Hindlimb muscle (tissue), 1 donor: ENCODE results near the gene GPS1. TPM values are rescaled to one million over a fixed set of nuclear protein-coding genes. Genes with fewer than 3 reads are reported as not detected.
A peak's percentile ranks its signal among the peaks of the same experiment; 100 is the strongest.

Experiments
- DNase-seq: peaks from one replicate; pipeline ENCODE4 v3.0.0-alpha.2; 2013
- polyA plus RNA-seq: library from polyadenylated mRNA; unstranded; fragments of 120-200 nt; gene quantifications from one replicate; pipeline ENCODE4 v1.2.1, GENCODE V29; 2013; ENCODE audit not compliant: insufficient read length

The GPS1 gene
- polyA plus RNA-seq, 1 donor: 84.4 TPM

DNA sequence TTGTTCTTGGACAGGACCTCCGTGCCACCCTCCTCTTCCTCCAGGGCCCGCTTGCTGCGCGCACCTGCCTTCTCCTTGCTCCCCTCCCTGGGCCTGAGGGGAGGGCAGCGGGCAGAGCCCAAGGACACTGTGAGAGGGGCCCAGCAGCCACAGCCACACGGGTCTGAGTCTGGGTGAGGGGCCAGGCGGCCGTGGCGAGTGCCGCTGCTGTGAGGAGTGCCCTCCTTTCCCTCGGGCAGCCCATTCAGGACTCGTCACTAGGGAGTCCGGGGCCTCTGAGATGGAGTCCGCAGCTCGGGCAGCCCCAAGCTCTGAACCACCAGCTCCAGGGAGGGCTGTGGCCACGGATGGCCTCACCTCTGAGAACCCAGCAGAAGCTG, 8.3 kb downstream of the GPS1 start:
- DNase-seq: no peak

DNA sequence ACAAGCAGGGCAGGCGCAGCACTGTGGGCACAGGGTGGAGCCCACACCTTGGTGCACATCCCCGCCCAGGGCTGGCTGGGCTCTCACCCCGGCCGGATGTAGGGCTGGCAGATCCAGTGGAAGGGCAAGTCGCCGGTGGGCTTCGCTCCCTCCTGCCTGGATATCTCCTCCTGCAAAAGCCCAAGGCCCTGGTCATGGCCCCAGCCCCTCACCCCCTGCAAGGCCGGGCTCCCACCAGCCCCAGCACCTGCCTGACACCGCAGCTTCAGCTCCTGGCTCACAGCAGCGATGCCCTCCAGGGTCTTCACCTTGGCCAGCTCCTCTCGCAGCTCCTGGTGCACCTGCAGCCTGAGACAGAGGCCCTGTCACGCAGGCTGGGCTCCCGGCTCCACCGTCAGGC, 8.9 kb downstream of the GPS1 start:
- no peak for DNase-seq

- no peak for DNase-seq
These were observed 9.6 kb downstream of the GPS1 start for GRCh38 chr17:82061047-82061925.

DNA sequence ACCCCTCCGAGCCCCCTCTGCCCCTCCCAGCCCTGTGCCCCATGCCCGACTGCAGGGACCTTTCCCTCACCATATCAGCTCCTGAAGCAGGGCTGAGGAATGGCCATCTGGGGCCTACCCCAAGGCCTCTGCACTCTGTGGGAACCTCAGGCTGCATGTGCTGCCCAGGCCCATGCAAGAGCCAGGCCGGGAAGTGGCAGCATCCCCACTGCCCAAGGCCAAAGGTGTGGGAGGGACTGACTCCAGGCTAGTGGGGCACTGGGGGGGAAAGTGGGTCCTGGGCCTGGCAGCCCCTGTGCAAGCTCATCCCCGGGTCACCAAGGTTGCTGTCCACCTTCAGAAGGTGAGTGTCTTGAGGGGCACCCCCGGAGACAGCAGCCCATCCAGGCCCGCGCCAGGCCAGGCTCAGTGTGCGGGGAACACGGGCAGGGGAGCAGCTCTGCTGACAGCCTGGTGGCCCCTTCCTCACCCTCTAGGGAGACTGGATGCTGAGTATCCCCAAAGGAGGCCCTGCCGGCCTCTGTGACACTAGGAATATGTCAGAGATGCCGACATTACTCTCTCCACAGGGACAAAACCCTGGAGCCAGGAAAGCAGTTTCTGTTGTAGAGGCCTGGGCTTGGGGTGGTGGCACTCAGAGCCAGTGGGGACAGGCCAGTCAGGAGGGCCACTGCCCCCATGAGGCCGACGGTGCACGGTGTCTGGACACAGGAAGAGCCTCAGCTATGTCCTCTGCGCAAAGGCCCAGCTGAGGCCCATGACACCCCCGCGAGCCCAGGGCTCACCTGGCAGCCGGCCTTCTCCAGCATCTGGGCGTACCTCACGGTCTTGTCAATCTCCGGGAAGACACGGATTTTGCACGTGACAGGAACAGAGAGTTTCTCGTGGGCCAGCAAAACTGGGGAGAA, 10.6 kb downstream of the GPS1 start:
- DNase-seq: no peak

DNA sequence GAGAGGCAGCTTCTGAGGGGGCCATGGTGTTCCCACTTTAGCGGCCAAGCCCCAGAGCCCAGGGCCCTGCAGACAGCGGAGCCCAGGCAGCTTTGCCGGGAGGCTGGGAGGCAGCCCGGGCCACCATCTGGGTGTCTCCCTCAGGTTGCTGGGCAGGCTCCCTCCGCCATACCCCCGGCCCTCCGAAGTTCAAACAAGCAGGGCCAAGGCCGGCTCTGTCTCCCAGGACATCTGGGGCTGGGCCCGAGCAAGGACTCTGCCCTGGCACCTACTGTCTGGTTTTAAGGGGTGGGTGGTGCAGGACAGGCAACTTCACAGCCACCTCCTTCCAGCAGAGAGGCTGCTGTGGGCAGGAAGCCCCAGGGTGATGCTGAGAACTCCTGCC, 11.3 kb downstream of the GPS1 start:
- no peak for DNase-seq

DNA sequence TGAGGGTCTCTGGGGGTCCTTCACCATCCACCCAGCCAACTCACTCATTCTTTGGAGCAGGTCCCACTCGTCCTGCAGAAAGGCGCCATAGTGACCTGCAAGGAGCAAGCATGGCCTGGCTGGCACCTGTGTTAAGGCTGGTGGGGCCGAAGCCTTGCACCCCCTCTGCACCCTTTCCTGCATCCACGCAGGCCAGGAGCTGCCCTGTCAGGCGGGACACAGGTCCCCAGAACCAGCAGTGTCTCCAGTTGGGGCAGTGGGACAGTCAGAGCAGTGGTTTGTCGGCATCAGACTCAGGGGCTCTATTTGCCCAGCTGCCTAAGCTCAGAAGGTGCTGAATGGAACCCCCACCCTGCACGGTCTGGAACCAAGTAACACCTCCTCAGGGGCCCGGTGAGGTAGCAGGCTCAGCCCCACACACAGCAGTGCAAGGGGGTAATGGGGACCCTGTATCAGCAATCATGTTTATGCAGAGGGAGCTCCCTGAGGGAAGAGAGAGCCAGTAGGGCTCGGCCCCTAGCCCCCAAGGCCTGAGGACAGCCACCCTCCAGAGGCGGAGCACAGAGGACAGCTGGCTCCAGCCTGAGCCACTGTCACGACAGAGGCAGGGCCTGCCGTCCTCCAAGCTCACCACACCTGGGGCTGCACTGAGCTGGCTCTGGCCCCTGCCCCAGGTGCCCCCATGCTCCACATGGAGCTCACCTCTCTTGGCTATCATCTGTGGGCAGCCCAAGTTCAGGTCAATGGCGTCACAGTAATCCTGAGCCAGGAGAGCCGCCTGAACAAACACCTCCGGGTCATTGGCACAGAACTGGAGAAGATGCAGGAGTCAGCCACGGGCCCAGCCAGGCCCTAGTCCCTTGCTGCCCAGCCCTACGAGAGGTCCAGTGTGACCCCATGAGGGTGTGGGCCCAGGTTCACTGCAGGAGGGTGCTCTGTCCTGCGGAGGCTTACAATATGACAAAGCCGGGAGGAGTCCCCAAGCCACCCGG, 12.0 kb downstream of the GPS1 start:
- no peak for DNase-seq

- no peak for DNase-seq
These were observed 12.9 kb downstream of the GPS1 start for GRCh38 chr17:82064433-82065192.

- DNase-seq: no peak
These were observed 13.5 kb downstream of the GPS1 start for GRCh38 chr17:82065193-82065637.

- peak; percentile 73 for DNase-seq
These were observed 14.1 kb downstream of the GPS1 start, which contains the start of gene DUS1L for GRCh38 chr17:82065638-82066303. Gene DUS1L (minus strand): TSS chr17:82065804. CDS start chr17:82065059, 745 bp downstream.

DNA sequence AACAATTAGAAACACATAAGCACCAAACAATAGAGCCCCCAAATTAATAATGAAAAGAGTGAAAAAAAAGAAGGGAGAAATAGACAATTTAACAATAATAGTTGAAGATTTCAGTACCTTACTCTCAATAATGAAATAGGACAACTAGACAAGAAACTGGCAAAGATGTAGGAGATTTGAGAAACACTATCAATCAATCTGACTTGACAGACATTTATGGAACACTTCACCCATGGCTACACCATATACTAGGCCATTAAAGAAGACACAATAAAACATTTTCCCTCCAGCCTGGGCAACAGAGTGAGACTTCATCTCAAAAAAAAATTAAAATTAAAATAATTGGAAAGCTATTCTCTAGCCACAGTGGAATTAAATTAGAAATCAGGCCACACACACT, 18.9 kb downstream of the GPS1 start:
- DNase-seq: no peak

DNA sequence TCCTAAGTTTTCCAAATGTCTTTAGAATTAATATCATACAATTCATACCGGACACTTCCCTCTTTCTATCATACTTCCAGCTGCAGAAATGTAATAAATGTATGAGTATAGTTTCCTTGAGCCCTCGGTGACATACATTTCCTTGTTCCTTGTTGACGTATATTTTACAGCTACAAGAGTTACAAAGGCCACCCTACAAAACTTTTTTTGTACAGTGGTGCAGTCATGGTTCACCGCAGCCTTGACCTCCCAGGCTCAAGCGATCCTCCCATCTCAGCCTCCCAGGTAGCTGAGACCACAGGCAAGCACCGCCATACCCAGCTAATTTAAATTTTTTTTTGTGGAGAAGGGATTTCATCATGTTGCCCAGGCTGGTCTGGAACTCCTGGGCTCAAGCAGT, 21.1 kb downstream of the GPS1 start:
- DNase-seq: no peak

DNA sequence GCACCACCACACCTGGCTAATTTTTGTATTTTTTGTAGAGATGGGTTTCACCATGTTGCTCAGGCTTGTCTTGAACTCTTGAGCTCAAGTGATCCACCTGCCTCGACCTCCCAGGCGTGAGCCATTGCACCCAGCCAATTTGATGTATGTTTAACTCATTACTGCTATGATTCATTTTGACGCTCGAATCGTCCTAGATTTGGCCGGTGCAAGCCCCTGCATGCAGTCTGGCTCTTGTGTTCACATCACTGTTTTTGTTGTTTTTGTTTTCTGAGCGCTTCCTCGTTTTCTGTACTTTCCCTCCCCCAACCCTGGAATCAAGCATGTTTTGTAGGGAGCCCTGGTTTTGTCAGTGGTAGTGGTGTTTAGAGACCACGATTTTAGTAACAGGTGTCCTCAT, 21.7 kb downstream of the GPS1 start:
- DNase-seq: no peak

- DNase-seq: no peak
These were observed 24.5 kb downstream of the GPS1 start for GRCh38 chr17:82076018-82076784.

DNA sequence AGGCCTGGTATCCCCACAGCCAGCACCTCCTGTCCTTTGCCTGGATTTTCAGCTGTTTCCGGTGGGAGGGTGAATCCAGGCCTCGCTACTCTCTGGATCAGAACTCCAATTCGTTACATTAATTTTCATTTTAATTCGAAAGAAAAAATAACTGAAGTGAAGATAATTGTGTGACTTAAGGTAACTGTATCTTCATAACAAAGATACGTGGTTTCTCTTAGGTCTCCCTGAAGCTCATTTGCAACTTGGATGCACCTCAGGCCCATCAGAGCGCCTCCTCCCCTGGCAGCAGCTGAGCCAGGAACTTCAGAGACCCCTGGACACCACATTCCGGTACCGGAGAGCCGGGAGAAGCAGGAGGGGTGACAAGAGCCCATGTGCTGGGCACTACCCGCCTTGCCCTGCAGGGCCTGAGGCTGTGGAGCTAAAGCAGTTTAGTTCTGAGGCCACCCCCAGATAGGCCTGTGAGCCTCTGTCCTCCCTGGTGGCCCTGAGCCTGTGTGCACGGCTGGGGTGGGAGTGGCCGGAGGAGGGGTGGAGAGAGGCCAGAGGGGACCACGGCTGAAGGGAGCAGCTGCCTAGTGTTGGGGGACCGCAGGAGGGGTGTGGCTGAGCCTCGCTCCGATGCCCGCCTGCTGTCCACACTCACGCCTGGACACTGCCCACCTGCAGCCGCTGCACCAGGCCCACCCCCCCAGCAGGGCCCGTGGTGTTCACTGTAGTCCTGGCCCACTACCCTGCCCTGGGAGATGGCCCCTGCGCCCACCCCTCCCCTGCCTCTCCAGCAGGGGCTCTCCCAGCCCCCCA, 25.3 kb downstream of the GPS1 start:
- DNase-seq: no peak

GRCh38 chr17:82077617-82078358, 26.1 kb downstream of the GPS1 start:
- DNase-seq: peak; percentile 62

GRCh38 chr17:82078433-82078832, 26.7 kb downstream of the GPS1 start:
- no peak for DNase-seq

DNA sequence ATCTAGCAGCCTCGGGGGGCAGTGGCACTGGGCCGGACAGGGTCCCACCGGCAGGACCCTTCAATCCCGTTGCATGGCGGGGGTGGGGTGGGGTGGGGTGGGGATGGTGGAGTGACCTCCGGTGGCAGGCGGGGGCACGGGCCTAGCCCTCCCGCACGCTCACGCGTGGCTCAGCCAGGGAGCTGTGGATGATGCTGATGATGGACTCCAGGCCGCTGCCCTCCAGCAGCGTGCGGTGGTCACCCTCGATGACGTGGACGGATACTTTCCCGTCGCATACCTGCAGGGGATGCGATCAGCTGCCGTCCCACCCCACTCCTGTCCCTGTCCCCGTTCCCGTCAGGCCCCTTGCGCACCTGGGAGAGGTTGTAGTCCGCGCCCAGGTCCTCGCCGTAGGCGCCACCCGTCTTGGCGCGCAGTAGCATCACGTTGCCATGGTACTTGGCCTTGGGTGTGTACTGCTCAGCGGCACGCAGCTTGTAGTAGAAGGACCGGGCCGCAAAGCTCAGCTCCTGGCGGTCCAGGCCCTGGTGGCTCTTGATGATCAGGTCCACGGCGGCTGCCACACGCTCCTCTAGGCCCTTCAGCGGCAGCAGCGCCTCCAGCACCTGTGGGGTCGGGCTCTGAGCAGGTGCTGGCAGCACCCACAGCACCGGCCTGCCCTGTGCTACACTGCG, 27.4 kb downstream of the GPS1 start:
- DNase-seq: no peak
